ENCODE results near the gene VPS13D.
"Not testable (repeated sequence)": the region's sequence is repeated elsewhere in the genome, so short reads cannot be mapped to it uniquely, and the experiment has no call there.

VPS13D gene

GRCh38 chr1:12499539-12500240 is 269.9 kb downstream of the VPS13D start:
- no peak for DNase-seq

GRCh38 chr1:12501661-12502060 is 271.8 kb downstream of the VPS13D start:
- no peak for DNase-seq

GRCh38 chr1:12502336-12503109 is 272.7 kb downstream of the VPS13D start:
- no peak for DNase-seq

GRCh38 chr1:12503709-12504108 is 273.9 kb downstream of the VPS13D start:
- no peak for DNase-seq

GRCh38 chr1:12504601-12505000 is 274.8 kb downstream of the VPS13D start:
- DNase-seq, result no peak

- no peak for DNase-seq
Observed at GRCh38 chr1:12505231-12505630, 275.4 kb downstream of the VPS13D start.

- no peak for DNase-seq
Observed at GRCh38 chr1:12505639-12506280, 275.9 kb downstream of the VPS13D start.

- no peak for DNase-seq
Observed at GRCh38 chr1:12506281-12507280, 276.8 kb downstream of the VPS13D start.

- no peak for DNase-seq
Observed at GRCh38 chr1:12507631-12508030, 277.8 kb downstream of the VPS13D start.

GRCh38 chr1:12508849-12509248 is 279.0 kb downstream of the VPS13D start:
- DNase-seq, result no peak

- DNase-seq, result no peak
Observed at GRCh38 chr1:12511128-12511484, 281.3 kb downstream of the VPS13D start.

- DNase-seq, result no peak
Observed at GRCh38 chr1:12511516-12512468, 282.0 kb downstream of the VPS13D start.

GRCh38 chr1:12513181-12513580 is 283.4 kb downstream of the VPS13D start:
- DNase-seq, result no peak

- DNase-seq, result no peak
Observed at GRCh38 chr1:12514590-12514989, 284.8 kb downstream of the VPS13D start.

- no peak for DNase-seq
Observed at GRCh38 chr1:12515234-12515633, 285.4 kb downstream of the VPS13D start.

GRCh38 chr1:12516741-12517140 is 286.9 kb downstream of the VPS13D start:
- DNase-seq, result no peak

GRCh38 chr1:12518931-12519692 is 289.3 kb downstream of the VPS13D start:
- peak; percentile 12 to 24 for DNase-seq

GRCh38 chr1:12519693-12520364 is 290.0 kb downstream of the VPS13D start:
- DNase-seq, result no peak

- DNase-seq, result no peak
Observed at GRCh38 chr1:12521096-12521495, 291.3 kb downstream of the VPS13D start.

GRCh38 chr1:12522780-12523179 is 292.9 kb downstream of the VPS13D start:
- DNase-seq, result not testable (repeated sequence)

All from stimulated activated CD4-positive, alpha-beta T cell treated with anti-CD3 and anti-CD28 coated beads, Interleukin-4, amount 100 ng/mL, for 4 hours (primary cell).